Epithelial cell of esophagus (primary cell): ENCODE measurements around the gene SLC35A4.
"Not testable (repeated sequence)": the region's sequence is repeated elsewhere in the genome, so short reads cannot be mapped to it uniquely, and the experiment has no call there.

Experiments used
- DNase-seq: peaks from one replicate; pipeline ENCODE4 v3.0.0; 2010; ENCODE audit warnings: low read depth
- H3K4me3 ChIP-seq: 2 replicates; pipeline ENCODE4 v1.5.1; 2011; ENCODE audit warnings: mild to moderate bottlenecking, low read length, control low read depth
- TF ChIP-seq, protein P1 (sequence below): IDR thresholded peaks from 2 replicates; pipeline ENCODE4 v1.5.1; 2011; ENCODE audit warnings: low read depth, mild to moderate bottlenecking, low read length, control low read depth, inconsistent platforms; ENCODE audit not compliant: insufficient read depth; ENCODE audit errors: missing control alignments

The SLC35A4 gene

DNA sequence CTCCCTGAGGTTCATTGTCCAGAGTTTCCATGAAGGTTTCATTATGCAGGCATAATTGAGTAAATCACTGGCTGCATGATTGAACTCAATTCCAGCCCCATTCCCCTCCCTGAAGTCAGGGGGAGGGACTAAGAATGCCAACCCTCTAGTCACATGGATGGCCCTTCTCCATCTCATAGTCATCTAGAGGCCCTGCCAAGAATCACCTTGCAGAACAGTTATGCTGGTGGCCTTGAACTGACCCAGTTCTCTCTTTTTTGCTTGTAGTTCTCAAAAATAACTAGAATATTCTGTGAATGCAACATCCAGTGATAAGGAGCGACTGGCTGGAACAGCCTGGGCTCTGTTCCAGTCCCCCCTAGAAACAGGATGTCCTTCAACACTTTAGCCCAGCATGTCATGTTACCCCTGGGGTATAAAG lies 31.7 kb downstream of the SLC35A4 start:
- TF ChIP-seq, protein P1, sequence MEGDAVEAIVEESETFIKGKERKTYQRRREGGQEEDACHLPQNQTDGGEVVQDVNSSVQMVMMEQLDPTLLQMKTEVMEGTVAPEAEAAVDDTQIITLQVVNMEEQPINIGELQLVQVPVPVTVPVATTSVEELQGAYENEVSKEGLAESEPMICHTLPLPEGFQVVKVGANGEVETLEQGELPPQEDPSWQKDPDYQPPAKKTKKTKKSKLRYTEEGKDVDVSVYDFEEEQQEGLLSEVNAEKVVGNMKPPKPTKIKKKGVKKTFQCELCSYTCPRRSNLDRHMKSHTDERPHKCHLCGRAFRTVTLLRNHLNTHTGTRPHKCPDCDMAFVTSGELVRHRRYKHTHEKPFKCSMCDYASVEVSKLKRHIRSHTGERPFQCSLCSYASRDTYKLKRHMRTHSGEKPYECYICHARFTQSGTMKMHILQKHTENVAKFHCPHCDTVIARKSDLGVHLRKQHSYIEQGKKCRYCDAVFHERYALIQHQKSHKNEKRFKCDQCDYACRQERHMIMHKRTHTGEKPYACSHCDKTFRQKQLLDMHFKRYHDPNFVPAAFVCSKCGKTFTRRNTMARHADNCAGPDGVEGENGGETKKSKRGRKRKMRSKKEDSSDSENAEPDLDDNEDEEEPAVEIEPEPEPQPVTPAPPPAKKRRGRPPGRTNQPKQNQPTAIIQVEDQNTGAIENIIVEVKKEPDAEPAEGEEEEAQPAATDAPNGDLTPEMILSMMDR, result no peak
- no peak overlapping the region for H3K4me3 ChIP-seq
- peak; percentile 18 for DNase-seq

DNA sequence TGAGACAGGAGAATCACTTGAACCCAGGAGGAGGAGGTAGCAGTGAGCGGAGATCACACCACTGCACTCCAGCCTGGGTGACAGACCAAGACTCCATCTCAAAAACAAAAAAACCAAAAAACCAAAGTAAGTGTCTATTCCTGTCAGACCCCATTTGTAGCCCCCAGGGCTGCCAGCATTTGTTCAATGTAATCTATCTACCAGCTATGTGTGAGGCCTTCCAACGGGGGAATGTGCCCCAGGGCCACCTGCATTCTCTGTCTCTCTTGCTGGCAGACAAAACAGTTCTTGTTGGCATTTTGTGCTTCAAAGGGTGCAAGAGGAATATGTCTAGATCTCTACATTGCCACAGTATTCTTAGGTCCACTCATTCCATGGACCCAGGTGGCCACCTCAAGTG lies 34.2 kb downstream of the SLC35A4 start:
- H3K4me3 ChIP-seq, result no peak overlapping the region
- no peak for DNase-seq
- TF ChIP-seq, protein P1, result no peak

DNA sequence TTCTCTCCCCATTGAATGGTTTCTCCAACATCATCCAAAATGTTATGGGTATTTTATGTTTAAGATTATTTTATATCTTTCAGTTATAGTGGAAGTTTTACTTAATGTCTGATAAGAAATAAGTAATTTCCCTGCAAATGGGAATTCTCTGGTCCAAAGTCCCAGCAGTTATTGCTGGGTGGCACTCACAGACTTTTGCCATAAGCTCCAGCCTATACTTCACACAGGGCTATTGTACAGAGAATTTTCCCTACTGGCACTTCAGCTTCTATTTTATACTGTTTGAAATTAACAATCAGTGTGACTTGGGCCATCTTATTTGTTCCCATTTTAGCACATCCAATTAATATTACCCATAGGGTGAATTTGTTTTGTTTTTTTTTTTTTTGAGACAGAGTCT lies 35.5 kb downstream of the SLC35A4 start:
- no peak for DNase-seq
- TF ChIP-seq, protein P1, result no peak
- H3K4me3 ChIP-seq, result no peak overlapping the region

DNA sequence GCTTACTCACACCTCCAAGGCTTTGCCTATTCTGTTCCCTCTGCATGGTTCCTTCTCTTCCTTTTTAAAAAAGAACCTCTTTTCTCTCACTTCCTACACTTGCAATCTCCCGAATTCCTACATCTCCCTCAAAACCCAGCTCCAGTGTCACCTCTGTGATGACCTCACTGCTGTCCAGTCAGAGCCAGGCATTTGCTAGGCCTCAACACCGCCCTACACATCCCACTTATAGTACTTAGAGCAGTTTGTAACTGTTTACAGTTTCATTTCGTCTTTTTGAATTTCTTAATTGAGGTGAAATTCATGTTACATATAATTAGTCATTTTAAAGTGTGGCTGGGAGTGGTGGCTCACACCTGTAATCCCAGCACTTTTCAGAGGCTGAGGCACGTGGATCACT lies 37.5 kb downstream of the SLC35A4 start:
- TF ChIP-seq, protein P1, result no peak
- DNase-seq, result no peak
- H3K4me3 ChIP-seq, result no peak overlapping the region

DNA sequence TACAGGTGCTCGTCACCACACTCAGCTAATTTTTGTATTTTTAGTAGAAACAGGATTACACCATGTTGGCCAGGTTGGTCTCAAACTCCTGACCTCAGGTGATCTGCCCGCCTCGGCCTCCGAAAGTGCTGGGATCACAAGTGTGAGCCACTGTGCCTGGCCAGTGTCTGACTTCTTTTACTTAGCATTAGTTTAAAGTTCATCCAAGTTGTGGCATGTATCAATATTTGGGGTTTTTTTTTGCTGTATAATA lies 38.7 kb downstream of the SLC35A4 start:
- not testable (repeated sequence) for DNase-seq

DNA sequence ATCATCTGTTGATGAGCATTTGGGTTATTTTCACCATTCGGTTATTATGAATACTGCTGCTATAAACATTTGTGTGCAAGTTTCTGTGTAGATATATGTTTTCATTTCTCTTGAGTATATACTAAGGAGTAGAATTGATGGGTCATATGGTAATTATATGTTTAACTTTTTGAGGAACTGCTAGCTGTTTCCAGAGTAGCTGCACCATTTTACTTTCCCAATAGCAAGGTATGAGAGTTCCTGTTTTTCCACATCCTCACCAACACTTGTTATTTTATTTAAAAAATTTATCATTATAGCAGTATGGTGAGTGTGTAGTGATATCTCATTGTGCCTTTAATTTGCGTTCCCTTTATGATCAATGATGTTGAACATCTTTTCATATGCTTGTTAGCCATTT lies 39.1 kb downstream of the SLC35A4 start:
- TF ChIP-seq, protein P1, result no peak
- no peak for DNase-seq
- no peak overlapping the region for H3K4me3 ChIP-seq

More for the DNA sequence above, 38.7 kb downstream of the SLC35A4 start:
- H3K4me3 ChIP-seq, result not testable (repeated sequence)

DNA sequence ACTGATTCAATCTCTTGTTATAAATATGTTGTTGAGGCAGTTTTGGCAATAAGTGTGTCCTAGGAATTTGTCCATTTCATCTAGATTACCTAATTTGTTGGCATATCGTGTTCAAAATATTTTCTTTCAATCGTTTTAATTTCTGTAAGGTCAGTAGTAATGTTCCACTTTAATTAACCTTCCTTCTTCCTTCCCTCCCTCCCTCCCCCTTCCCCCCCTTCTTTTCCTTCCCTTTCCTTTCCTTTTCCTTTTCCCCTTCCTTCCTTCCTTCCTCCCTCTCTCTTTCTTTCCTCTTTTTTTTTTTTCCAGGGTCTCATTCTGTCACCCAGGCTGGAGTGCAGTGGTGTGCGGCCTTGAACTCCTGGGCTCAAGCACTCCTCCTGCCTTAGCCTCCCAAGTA lies 41.3 kb downstream of the SLC35A4 start:
- TF ChIP-seq, protein P1, result no peak
- no peak overlapping the region for H3K4me3 ChIP-seq
- DNase-seq, result no peak

DNA sequence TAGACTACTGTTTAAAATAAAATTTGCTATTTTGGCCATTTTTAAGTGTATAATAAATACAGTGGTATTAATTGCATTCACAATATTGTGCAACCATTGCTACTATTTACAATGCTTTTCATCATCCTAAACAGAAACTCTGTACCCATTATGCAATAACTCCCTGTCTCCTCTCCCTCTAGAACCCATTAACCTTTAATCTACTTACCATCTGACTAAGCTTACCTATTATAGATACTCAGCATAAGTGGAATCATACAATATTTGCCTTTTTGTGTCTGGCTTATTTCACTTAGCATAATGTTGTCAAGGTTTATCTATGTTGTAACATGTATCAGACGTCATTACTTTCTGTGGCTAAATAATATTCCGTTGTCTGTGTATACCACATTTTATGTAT lies 42.4 kb downstream of the SLC35A4 start:
- no peak overlapping the region for H3K4me3 ChIP-seq
- peak; percentile 79 for DNase-seq
- TF ChIP-seq, protein P1, result no peak
